Cardiac muscle cell (in vitro differentiated cells and primary cell): ENCODE results near the gene PSMG4. TPM values are rescaled to one million over a fixed set of nuclear protein-coding genes. Genes with fewer than 3 reads are reported as not detected.

Source experiments
- DNase-seq, 2 donors: peaks; one replicate each; pipeline versions ENCODE4 v3.0.0 to v3.0.0-alpha.2; 2010 to 2017; ENCODE audit warnings: low read depth in 1 of 2, low spot score in 1 of 2
- H3K27ac ChIP-seq: fragments of 200-600 bp; sonication (generic); 2 replicates; pipeline ENCODE4 v1.5.1; 2016
- H3K27me3 ChIP-seq: fragments of 200-600 bp; sonication (generic); 2 replicates; pipeline ENCODE4 v1.6.0; 2016; ENCODE audit warnings: control low read depth
- H3K36me3 ChIP-seq: fragments of 200-600 bp; sonication (generic); 2 replicates; pipeline ENCODE4 v1.5.1; 2016; ENCODE audit warnings: control low read depth
- H3K4me1 ChIP-seq: fragments of 200-600 bp; sonication (generic); 2 replicates; pipeline ENCODE4 v1.8.1; 2017; ENCODE audit warnings: low read depth, mild to moderate bottlenecking, mixed run types
- H3K4me3 ChIP-seq: fragments of 200-600 bp; sonication (generic); 2 replicates; pipeline ENCODE4 v1.5.1; 2016; ENCODE audit warnings: mild to moderate bottlenecking
- H3K9me3 ChIP-seq: fragments of 200-600 bp; sonication (generic); 2 replicates; pipeline ENCODE4 v1.5.1; 2017; ENCODE audit warnings: low read depth, mild to moderate bottlenecking, control low read depth
- polyA plus RNA-seq: library from polyadenylated mRNA; unstranded; fragments of >200 nt; fragmentation: Nextera tagmentation; extraction: Ambion mirVana; gene quantifications from 2 replicates; pipeline ENCODE4 v1.2.1, GENCODE V29; 2016
- total RNA-seq: library from RNA; depleted of rRNA; stranded (reverse); fragments of >200 nt; gene quantifications from 2 replicates; pipeline ENCODE4 v1.2.3, GENCODE V29; 2016
- TF ChIP-seq, protein P1 (sequence below): IDR thresholded peaks from 2 replicates; pipeline ENCODE4 v1.5.1; 2012; ENCODE audit warnings: low read depth, mild to moderate bottlenecking, low read length

PSMG4 gene
- total and polyA plus RNA-seq, 2 experiments from 2014 or later = 22.2 to 44.0 TPM

DNA sequence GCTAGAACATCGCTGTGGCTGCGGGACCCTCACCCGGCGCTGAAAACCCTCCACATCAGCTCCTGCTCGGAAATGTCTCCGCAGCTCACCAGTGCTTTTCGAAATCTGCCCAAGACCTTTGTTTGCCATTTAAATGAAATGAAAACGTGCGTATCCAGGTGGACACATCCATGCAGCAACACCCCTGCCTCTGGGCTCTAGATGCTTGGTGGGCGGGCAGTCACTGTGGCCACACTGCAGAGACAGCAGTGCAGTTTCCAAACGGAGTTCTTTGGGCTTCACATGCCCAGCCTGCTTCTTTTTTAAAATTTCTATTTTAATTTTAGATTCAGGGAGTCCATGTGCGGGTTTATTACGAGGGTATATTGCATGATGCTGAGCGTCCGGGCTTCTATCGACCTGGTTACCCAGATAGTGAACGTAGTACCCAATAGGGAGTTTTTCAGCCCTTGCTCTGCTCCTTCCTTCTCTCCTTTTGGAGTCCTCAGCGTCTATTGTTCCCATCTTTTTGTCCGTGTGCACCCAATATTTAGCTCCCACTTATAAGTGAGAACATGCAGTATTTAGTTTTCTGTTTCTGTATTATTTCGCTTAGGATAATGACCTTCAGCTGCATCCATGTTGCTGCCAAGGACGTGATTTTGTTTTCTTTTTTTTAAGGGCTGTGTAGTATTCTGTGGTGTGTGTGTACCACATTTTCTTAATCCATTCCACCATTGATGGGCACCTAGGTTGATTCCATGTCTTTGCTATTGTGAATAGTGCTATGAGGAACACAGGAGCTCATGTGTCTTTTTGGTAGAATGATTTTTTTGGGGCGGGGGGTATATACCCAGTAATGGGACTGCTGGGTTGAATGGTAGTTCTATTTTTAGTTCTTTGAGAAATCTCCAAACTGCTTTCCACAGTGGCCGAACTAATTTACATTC lies 26.5 kb upstream of the PSMG4 start:
- Histone ChIP-seq H3K27me3 (peaks cover 56% of the 10 kb centered on the region), H3K4me3 (peak overlapping the region; percentile 41), H3K4me1 (peaks cover 17% of the 10 kb centered on the region), H3K9me3 (no peaks in the 10 kb centered on the region), H3K36me3 (no peaks in the 10 kb centered on the region), H3K27ac (no peak overlapping the region)
- TF ChIP-seq, protein P1, sequence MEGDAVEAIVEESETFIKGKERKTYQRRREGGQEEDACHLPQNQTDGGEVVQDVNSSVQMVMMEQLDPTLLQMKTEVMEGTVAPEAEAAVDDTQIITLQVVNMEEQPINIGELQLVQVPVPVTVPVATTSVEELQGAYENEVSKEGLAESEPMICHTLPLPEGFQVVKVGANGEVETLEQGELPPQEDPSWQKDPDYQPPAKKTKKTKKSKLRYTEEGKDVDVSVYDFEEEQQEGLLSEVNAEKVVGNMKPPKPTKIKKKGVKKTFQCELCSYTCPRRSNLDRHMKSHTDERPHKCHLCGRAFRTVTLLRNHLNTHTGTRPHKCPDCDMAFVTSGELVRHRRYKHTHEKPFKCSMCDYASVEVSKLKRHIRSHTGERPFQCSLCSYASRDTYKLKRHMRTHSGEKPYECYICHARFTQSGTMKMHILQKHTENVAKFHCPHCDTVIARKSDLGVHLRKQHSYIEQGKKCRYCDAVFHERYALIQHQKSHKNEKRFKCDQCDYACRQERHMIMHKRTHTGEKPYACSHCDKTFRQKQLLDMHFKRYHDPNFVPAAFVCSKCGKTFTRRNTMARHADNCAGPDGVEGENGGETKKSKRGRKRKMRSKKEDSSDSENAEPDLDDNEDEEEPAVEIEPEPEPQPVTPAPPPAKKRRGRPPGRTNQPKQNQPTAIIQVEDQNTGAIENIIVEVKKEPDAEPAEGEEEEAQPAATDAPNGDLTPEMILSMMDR = no peak
- DNase-seq = no peak

DNA sequence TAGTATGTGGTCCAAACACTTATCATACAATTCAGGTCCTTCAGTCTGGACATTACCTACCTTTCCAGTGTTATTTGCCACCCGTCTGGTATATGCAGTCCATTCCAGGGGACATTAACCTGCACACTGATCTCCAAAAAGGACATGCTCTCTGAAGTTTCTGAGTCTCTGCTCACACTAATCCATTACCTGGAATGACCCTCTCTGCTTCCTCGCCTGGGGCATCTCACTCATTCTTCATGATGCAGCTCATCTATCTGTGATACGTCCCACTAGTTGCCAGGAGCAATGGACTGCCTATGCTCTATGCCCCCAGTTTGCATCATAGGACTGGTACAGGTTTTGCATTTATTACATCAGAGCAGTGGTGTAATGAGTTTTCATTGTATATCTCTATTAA lies 25.4 kb upstream of the PSMG4 start:
- H3K4me1 ChIP-seq = peaks cover 16% of the 10 kb centered on the region
- no peak overlapping the region for H3K4me3 ChIP-seq
- TF ChIP-seq, protein P1 = no peak
- no peaks in the 10 kb centered on the region for H3K36me3 ChIP-seq
- H3K27me3 ChIP-seq = peaks cover 46% of the 10 kb centered on the region
- no peaks in the 10 kb centered on the region for H3K9me3 ChIP-seq
- DNase-seq = no peak
- H3K27ac ChIP-seq = no peak overlapping the region

DNA sequence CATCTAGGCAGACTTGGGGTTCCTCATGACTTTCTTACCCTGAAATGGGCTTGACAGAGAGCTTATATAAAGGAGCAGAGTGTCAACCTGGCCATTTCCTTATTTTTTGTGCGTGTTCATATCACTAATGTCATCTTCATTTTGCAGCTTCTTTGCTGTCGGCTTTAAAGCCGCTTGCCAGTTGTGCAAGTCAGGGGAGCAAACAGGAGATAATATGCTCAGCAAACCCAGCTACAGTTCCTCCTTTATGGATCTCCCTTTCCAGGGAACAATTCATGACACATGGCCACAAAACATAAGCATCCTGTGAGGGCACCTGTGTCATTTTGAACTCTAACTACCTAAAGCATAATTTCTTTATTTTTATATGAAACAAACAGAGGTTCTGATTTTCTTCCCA lies 24.8 kb upstream of the PSMG4 start:
- H3K4me1 ChIP-seq = peaks cover 13% of the 10 kb centered on the region
- no peaks in the 10 kb centered on the region for H3K36me3 ChIP-seq
- no peak overlapping the region for H3K27ac ChIP-seq
- TF ChIP-seq, protein P1 = no peak
- peaks cover 40% of the 10 kb centered on the region for H3K27me3 ChIP-seq
- no peak overlapping the region for H3K4me3 ChIP-seq
- DNase-seq = no peak
- no peaks in the 10 kb centered on the region for H3K9me3 ChIP-seq

DNA sequence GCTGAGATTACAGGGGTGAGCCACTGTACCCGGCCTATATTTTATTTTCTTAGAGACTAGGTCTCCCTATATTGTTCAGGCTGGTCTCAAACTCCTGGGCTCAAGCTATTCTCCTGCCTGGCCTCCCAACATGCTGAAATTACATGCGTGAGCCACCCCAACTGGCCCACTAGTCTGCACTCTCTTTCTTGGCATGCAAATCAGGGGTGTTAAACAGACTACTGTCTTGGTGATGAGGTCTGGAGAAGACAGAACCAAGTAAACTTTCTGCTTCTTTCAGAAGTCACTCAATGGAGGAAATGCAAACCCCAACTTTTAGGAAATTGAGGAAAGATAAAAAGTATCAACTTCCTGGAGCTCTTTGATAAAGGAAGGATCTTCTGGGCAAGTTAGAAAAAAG lies 23.3 kb upstream of the PSMG4 start:
- Histone ChIP-seq H3K4me3 (no peak overlapping the region), H3K27me3 (peaks cover 24% of the 10 kb centered on the region), H3K4me1 (peaks cover 4% of the 10 kb centered on the region), H3K9me3 (no peaks in the 10 kb centered on the region), H3K27ac (no peak overlapping the region), H3K36me3 (no peaks in the 10 kb centered on the region)
- DNase-seq = no peak
- TF ChIP-seq, protein P1 = no peak

DNA sequence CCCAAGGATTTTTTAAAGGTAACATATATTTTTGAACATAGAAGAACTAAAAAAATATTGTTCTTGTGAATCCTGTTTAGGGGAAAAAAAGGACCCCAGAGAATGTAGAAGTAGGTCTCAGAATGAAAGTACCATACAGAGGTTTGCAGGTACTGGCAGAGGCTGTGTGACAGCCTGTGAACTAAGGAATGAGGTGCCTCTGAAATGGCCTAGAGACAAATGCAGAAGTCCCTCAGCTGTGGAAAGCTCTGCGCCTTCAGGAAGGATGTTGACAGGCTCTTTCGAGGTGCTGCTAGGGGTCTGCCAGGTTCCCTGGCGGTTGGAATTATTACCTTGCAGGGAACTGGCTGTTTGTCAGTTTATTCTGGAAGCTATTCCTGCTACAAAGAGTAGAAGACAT lies 22.7 kb upstream of the PSMG4 start:
- no peak for DNase-seq
- TF ChIP-seq, protein P1 = no peak
- H3K4me3 ChIP-seq = no peak overlapping the region
- no peaks in the 10 kb centered on the region for H3K36me3 ChIP-seq
- H3K9me3 ChIP-seq = no peaks in the 10 kb centered on the region
- H3K27me3 ChIP-seq = peaks cover 20% of the 10 kb centered on the region
- H3K4me1 ChIP-seq = peaks cover 4% of the 10 kb centered on the region
- H3K27ac ChIP-seq = no peak overlapping the region
